HG02938 (cell line): Measurements from ENCODE around the gene ZFP28.

Experiments
- ATAC-seq: cut with Tn5 transposase; IDR thresholded peaks from one replicate; pipeline ENCODE4 v1.9.1; 2021; ENCODE audit warnings: mild to moderate bottlenecking, moderate library complexity; ENCODE audit not compliant: unreplicated experiment

Gene ZFP28

DNA sequence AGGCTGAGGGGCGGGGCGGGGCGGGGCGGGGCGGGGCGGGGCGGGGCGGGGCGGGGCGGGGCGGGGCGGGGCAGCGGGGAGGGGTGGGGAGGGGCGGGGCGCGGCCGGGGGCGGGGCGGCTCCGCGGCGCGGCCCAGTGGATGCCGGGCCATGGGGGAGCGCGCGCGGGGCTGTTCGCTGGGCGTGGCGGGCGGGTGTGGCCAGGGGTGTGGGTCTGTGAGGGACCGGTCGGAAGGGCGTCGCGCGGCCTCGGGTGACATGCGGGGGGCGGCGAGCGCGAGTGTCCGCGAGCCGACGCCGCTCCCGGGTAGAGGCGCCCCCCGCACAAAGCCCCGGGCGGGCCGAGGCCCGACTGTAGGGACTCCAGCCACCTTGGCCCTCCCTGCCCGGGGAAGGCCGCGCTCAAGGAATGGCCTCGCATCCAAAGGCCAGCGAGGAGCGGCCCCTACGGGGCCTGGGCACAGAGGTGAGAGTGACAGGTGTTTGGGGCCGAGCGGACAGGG, at the start of gene ZFP28:
Gene ZFP28, plus strand, starts transcription at position 188 of the 503 bp plus-strand sequence. Its CDS starts 71 bp downstream, at position 259.
- no peak for ATAC-seq

DNA sequence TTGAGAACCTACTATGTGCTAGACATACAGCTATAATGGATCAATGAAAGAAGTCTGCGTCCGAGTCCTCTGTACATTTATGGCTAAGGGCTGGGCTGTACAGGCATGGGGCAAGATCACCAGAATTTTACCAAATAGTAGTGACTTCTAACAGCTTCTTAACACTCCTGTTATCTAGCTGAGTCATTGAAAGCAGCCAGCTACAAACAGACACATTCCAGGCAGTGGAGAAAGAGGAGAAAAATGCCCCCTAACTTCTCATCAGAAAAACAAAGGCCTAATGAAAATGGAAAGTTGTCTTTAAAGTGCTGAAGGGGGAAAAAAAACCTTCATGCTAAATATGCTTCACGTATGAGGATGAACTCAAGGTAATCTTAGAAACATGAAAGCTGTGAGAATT, 47.3 kb upstream of the ZFP28 start:
- ATAC-seq, result no peak

DNA sequence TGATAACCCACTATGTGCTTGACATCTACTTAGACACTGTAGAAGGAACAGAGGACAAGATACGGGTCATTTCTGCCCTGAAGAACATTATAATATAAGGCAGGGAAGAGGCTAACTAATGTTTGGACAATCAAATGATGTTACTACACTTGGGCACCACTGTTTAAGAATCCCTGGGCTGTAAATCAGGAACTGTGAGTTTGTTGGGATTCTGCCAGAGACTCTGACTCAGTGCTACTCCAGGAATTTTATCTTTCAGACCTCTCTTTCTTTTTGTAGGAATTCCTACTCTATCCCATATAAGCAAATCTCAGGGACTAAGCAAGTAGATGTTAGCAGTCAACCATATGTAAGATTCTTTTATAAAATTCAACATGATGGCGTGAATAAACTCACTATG, 34.2 kb upstream of the ZFP28 start:
- ATAC-seq, result no peak

DNA sequence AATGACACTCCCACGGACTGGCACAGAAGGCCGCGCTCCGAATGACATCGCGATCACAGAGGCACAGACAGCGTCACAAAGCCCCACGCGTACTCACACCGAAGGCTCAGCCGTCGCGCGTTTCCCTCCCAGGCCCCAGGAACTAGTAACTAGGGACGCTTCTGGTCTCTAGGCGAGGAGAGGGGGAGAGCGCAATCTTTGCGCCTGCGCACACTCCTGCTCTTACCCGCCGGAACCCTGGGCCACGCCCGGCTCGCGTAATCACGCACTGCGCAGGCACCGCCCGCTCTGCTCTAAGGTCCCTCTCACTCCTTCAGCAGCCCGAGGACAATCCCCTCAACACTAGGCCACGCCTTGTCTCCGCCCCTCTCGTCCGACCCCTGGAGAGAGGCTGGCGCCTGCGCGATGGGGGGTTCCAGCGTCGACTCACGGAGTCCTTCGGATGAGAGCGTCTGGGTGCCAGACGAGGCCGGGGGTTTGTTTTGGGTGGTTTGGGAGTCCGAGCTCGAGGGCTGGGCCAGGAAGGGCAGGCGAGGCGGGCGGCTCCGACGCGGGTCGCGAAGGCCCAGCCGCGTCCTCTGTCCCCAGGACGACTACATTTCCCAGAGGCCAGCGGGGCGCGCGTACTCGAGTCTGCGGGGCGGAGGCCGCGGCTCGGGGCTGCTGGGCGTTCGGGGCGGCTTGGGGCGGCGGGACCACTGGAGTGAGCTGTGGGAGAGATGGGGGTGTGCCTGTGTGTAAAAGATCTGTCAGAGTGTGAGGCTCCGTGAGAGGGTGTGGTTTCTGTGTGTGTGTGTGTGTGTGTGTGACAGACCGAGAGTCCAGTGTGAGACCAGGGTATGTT, 31.1 kb upstream of the ZFP28 start, which contains the start of gene ZNF471:
Gene ZNF471, plus strand, starts transcription at position 410 of the 844 bp plus-strand sequence. CDS start 3,717 bp downstream, outside the sequence.
- ATAC-seq, result no peak

DNA sequence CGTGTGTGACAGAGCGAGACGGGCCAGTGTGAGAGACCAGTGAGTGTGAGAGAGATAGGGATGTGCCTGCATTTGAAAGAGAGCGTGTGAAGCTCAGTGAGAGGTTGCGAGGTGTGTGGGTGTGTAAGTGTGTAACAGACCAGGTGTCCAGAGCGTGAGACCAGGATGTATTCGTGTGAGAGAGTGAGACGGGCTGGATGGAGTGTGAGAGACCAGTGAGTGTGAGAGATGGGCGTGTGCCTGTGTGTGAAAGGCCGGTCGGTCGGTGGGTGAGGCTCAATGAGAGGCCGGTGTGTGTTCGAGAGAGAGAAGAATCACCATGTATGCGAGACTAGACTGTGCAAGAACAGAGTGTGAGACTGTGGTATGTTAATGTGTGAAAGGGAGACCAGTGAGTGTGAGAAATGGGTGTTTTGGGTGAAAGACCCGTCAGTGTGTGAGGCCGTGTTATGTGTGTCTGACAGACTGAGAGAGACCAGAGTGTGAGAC, 30.4 kb upstream of the ZFP28 start:
- no peak for ATAC-seq

DNA sequence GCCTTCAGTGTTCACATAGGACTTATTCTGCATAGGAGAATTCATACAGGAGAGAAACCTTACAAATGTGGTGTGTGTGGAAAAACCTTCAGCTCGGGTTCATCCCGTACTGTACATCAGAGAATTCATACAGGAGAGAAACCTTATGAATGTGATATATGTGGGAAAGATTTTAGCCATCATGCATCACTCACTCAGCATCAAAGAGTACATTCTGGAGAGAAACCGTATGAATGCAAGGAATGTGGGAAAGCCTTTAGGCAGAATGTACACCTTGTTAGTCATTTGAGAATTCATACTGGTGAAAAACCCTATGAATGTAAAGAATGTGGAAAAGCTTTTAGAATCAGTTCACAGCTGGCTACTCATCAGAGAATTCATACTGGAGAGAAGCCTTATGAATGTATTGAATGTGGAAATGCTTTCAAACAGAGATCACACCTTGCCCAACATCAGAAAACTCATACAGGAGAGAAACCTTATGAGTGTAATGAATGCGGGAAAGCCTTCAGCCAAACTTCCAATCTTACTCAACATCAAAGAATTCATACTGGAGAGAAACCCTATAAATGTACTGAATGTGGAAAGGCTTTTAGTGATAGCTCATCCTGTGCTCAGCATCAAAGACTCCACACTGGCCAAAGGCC, 13.4 kb upstream of the ZFP28 start:
- ATAC-seq, result no peak

DNA sequence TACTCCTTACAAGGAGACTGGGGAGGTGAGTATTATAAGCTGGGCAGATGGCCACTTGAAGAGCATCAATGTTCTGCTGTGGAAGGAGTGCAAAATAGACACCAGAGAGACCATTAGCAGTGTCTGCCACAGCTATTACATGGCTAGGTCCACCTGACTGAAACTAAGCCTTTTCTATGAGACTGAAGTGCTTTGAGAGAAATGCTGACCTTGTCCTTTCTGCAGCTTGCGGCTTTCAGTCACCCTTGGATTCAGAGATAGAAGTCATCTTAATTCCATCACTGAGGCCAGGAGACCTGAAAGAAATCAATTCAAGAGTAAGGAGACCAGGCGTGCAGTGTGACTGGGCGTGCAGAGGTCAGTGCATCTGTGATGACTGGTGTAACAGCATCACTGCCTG, 1.3 kb upstream of the ZFP28 start:
- ATAC-seq, result no peak

DNA sequence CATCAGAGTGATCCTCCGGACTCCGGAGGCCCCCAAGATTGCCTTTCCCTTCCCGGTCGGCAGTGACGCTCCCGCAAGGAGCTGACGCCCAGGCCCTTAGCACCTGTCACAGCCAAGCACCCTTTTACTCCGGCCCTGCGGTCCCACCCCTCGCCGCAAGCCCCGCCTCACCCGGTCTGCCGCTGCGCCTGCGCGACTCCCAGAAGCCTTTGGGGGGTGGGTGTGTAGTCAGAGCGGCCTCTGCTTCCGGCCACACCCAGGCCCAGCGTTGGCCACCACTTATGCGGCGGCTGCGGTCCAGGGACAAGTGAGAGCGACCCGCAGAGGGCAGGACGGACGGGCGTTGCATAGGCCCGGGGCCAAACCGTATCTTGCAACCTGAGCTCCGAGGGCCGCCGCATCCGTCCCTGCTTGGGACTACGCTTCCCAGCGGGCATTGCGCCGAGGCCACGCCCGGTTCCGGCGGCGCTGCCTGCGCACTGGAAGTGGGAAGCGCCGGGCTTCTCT, 441 bp upstream of the ZFP28 start:
- peak; percentile 67 for ATAC-seq

DNA sequence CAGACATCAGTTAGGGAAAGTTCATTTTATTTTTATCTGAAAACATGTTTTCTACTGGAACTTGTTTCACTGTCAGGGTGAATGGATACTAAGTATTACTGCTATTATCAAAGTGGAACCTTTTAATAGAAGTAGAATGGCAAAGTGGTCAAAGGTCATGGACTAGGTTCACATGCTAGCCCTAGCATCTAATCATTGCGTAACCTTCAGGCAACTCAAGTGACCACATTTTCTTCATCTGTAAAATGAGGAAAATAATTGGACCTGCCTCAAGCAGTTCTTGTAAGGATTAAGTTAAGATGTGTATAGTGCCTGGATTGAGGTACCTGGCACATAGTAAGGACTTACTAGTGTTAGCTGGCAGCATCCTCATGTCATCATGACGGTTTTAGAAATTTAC, 5.0 kb downstream of the ZFP28 start:
- no peak for ATAC-seq

DNA sequence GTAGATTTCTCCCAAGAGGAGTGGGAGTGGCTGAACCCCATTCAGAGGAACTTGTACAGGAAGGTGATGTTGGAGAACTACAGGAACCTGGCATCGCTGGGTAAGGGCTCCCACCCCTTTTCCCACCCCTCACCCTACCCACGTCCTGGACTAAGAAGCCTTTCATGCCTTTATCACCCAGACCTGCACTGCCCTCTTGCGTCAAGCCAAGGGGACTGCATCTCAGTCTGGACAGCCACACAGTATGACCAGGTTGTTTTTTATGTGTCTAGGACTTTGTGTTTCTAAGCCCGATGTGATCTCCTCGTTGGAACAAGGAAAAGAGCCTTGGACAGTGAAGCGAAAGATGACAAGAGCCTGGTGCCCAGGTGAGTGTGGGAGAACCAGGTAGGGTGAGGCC, 8.8 kb downstream of the ZFP28 start:
- ATAC-seq, result no peak

DNA sequence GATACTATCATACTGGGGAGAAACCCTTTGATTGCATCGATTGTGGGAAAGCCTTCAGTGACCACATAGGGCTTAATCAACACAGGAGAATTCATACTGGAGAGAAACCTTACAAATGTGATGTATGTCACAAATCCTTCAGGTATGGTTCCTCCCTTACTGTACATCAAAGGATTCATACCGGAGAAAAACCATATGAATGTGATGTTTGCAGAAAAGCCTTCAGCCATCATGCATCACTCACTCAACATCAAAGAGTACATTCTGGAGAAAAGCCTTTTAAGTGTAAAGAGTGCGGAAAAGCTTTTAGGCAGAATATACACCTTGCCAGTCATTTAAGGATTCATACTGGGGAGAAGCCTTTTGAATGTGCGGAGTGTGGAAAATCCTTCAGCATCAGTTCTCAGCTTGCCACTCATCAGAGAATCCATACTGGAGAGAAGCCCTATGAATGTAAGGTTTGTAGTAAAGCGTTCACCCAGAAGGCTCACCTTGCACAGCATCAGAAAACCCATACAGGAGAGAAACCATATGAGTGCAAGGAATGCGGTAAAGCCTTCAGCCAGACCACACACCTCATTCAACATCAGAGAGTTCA, 15.6 kb downstream of the ZFP28 start:
- no peak for ATAC-seq

DNA sequence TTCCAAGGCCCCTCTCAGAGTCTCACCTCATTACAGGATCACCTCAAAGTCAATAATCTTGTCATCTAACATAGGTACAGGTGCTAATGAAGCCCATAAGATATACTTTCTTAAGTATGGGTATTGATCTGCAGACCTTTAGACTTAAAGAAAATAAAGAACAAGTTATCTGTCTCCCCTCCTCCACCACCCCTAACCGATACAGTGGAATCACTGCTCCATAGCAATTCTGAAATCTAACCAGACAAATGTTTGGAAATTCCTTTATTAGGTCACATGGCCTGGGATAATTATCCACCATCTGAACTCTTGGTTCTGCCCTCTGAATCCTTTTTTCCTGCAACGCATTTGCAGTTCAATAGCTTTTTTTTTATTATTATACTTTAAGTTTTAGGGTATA, 24.0 kb downstream of the ZFP28 start:
- no peak for ATAC-seq

DNA sequence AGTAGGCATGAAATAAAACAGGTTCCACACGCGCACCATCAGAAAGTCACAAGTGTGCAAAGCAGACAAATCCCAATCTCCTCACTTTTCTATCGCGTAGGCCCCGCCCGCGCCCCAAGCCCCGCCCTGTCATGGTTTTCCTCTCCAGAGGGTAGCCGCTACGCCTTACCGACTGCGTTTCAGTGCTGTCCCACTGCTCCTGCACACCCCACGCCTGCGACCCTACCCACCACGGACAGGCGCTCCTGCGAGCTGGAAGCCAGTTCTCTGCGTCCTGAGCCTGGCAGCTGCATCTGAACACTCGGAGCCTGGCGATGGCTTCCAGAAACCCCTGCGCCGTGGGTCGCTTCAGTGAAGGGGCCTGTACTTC, 28.1 kb downstream of the ZFP28 start:
- peak; percentile 27 for ATAC-seq

DNA sequence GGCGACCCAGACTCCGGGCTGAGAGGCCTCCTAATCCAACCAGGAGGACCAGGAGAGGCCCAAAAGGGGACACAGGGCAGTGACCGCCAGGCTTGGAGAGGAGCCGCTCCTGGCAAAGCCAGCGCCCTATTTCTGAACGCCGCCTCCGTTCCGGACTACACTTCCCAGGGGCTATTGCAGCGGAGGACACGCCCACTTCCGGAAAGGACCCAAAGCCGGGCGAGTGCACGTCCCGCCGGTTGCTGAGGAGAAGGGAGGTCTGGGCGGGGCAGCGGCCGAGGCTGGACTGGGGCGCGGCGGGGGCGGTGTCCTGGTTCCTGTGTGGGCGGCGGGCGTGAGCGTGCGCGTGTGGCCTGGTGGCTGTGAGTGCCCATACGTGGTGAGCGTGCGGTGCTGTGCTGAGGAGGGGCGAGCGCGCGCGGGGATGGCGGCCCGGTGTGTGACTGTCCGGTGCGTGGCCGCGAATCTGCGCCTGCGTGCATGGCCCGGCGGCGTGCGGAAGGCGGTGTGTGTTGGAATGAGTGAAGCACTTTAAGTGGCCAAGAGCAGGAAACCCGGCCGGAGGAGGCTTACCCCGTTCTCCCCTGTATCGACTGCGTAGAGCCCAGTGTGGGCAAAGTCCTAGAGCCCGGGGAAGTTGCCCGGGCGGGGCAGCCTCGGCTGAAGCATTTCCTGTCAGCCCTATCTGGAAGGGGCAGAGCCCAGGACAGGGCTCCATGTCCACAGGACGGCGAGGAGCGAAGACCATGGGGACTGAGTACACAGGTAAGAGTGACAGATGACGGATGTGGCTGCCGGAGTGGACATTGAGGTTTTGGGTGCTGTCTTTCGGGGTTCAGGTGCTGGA, 28.7 kb downstream of the ZFP28 start, which contains the start of gene ZNF470:
Gene ZNF470, plus strand, starts transcription at position 195 of the 847 bp plus-strand sequence. CDS start 2,844 bp downstream, outside the sequence.
- peak; percentile 96 for ATAC-seq

DNA sequence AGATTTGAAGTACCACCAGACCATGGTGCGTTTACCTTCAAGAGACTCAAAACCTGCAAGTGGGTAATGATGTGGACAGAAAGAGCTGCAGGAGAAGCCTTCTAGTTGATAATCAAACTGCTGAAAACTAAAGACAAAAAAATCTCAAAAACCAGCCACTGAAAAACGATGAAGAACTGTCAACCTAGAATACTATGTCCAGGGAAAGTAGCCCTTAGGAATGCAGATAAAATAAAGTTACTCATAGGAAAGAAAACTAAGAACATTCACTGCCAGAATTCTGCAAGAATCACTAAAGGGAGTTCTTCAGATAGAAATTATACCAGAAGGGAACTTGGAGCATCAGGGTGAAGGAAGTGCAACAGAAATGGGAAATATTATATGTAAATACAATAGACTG, 33.8 kb downstream of the ZFP28 start:
- ATAC-seq, result no peak

DNA sequence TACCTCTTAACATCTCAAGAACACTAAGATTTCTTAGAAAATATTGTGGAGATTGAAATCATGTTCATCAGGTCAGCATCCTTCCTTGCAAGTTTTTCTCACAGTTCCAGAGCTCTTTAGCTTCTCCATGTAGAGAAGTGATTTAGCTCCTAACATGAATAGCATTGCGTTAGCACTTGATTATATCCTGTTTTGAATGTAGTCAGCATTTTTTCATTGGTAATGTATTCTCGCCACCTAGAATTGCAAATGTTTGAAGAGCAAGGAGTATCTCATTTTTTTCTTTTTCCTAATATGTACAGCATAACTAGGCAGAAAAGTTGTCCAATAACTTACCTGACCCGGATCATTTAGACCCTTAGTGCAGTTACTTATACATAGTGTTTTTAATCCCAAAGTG, 35.2 kb downstream of the ZFP28 start:
- no peak for ATAC-seq

DNA sequence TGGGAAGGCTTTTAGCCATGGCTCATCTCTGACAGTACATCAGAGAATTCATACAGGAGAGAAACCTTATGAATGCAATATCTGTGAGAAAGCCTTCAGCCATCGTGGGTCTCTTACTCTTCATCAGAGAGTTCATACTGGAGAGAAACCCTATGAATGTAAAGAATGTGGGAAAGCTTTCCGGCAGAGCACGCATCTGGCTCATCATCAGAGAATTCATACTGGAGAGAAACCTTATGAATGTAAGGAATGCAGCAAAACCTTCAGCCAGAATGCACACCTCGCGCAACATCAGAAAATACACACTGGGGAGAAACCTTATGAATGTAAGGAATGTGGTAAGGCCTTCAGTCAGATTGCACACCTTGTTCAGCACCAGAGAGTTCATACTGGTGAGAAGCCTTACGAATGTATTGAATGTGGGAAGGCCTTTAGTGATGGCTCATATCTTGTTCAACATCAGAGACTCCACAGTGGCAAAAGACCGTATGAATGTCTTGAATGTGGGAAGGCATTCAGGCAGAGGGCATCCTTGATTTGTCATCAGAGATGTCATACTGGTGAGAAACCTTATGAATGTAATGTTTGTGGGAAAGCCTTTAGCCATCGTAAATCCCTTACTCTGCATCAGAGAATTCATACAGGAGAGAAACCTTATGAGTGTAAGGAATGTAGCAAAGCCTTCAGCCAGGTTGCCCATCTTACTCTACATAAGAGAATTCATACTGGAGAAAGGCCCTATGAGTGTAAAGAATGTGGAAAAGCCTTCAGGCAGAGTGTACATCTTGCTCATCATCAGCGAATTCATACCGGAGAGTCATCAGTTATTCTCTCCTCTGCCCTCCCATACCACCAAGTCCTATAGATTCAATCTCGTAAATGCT, 39.2 kb downstream of the ZFP28 start:
- ATAC-seq, result no peak

DNA sequence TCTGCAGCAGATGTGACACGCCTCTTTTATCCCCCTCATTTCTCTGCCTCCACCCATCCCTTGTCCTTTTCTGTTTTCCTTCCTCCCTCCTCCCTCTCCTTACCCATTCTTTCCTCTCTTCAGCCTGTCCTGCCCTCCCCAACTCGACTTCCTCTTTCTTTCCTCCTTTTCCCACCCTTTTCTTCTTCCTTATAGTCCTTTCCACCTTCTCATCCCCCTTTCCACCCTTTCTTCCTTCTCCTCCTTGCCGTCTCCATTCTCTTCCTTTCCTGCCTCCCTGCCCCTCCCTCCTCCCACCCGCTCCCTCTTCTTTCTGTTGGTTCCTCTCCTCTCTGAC, 55.7 kb downstream of the ZFP28 start:
- ATAC-seq, result no peak

DNA sequence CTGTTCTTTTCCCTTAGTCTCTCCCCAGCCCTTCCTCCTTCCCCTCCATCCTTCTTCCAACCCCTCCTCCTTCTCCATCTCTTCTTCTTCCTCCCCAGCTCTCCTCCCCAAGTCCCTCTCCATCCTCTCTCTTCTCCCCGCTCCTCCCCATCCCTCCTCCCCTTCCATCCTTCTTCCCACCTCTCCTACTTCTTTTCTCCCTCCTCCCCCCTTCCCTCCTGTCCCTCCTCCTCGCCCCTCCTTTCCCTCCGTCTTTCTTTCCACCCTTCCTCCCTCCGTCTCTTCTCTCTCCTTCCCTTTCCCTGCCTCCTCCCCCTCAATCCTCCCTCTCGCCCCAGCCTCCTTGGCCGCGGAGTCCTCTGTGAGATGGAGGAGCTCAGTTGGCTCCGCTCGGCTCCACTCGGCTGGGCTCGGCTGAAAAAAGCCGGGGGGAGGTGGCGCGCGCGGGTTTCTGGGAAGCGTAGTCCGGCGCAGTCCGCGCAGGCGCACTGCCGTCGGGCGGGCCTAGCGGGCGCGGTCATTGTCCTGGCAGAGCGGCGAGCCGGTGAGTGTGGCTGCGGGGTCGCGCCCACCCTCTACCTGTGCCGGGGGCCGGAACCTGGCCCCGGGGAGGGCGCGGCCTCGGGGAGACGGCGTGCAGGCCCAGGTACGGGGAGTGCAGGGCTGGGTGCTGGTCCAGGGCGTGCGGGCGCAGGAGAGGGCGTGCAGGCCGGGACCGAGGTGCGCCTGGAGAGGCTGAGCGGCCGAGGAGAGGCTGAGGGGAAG, 56.2 kb downstream of the ZFP28 start, which contains the start of gene ZNF71:
Gene ZNF71, plus strand, starts transcription at position 520 of the 765 bp plus-strand sequence. CDS start 6,257 bp downstream, outside the sequence.
- peak; percentile 79 for ATAC-seq
